ENCODE results near the gene KRTAP10-2. TPM values are rescaled to one million over a fixed set of nuclear protein-coding genes. Genes with fewer than 3 reads are reported as not detected.

Gene KRTAP10-2
- total RNA-seq, 1 experiment from 2014 or later = not detected

GRCh38 chr21:44547656-44548331, 3.5 kb downstream of the KRTAP10-2 start:
- peak; percentile 43 for DNase-seq
- no peaks in the 10 kb centered on the region for H3K36me3 ChIP-seq (replicated peaks; ENCODE audit: control insufficient read depth, insufficient read depth, low read length)
- no peaks in the 10 kb centered on the region for H3K27me3 ChIP-seq (ENCODE audit: control insufficient read depth, insufficient read depth, low read length)
- no peak overlapping the region for H3K4me3 ChIP-seq (ENCODE audit: insufficient read depth, low read depth, low read length)

GRCh38 chr21:44544566-44544965, 6.7 kb downstream of the KRTAP10-2 start:
- peak; percentile 25 for DNase-seq
- Histone ChIP-seq H3K36me3 (replicated peaks; ENCODE audit: control insufficient read depth, insufficient read depth, low read length) (no peaks in the 10 kb centered on the region), H3K4me3 (ENCODE audit: insufficient read depth, low read depth, low read length) (no peak overlapping the region), H3K27me3 (ENCODE audit: control insufficient read depth, insufficient read depth, low read length) (no peaks in the 10 kb centered on the region)

DNA sequence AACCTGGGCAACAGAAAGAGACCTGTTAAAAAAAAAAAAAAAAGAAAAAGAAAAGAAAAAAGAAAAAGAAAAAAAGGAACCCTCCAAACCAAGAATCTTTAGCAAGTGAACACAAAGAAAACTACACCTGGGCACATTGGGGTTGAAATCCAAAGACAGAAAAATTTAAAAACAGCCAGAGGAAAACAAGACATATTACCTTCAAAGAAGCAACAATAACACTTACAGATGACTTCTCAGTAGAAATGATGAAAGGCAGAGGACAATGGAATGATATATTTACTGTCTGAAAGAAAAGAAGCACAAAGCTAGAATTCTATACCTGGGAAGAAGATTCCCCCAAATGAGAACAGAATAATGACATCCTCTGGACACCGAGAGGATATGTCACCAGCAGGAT, 8.6 kb downstream of the KRTAP10-2 start:
- H3K4me3 ChIP-seq (ENCODE audit: insufficient read depth, low read depth, low read length) = no peak overlapping the region
- no peaks in the 10 kb centered on the region for H3K27me3 ChIP-seq (ENCODE audit: control insufficient read depth, insufficient read depth, low read length)
- DNase-seq = peak; percentile 6
- no peaks in the 10 kb centered on the region for H3K36me3 ChIP-seq (replicated peaks; ENCODE audit: control insufficient read depth, insufficient read depth, low read length)

DNA sequence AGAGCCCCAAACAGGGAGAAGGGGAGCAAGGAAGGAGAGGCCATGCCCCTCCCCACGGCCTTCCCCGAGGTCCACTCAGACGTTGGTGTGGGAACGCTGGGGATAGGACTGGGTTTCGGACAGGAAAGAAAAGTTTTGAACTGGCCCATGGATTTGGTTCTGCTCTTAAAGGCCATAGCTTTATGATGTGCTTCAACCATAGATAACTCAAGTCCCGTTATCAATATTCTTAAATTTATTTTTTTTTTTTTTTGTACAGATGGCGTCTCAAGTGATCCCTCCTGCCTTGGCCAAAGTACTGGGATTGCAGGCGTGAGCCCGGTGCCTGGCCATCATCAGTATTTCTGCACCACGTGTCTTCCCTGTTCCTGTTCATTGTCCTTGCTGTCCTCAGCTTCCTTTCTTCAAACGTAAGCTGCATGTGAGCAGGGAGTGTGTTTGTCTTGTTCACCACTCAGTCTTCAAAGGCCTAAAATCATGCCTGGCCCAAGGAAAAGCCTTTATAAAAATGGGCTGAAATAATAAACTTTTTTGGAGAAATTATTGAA, 10.5 kb downstream of the KRTAP10-2 start:
- no peak overlapping the region for H3K4me3 ChIP-seq (ENCODE audit: insufficient read depth, low read depth, low read length)
- no peaks in the 10 kb centered on the region for H3K27me3 ChIP-seq (ENCODE audit: control insufficient read depth, insufficient read depth, low read length)
- H3K36me3 ChIP-seq (replicated peaks; ENCODE audit: control insufficient read depth, insufficient read depth, low read length) = no peaks in the 10 kb centered on the region
- peak; percentile 22 for DNase-seq

- peak; percentile 41 for DNase-seq
- Histone ChIP-seq H3K4me3 (ENCODE audit: insufficient read depth, low read depth, low read length) (no peak within 1 kb of the TSS), H3K36me3 (replicated peaks; ENCODE audit: control insufficient read depth, insufficient read depth, low read length) (no peaks in the 10 kb centered on the region), H3K27me3 (ENCODE audit: control insufficient read depth, insufficient read depth, low read length) (no peaks in the 10 kb centered on the region)
Observed at GRCh38 chr21:44539991-44540666, 11.2 kb downstream of the KRTAP10-2 start, which contains the start of gene KRTAP10-1. TSS of gene KRTAP10-1 (minus strand) at chr21:44540195. CDS start at chr21:44540150, 45 bp downstream.

DNA sequence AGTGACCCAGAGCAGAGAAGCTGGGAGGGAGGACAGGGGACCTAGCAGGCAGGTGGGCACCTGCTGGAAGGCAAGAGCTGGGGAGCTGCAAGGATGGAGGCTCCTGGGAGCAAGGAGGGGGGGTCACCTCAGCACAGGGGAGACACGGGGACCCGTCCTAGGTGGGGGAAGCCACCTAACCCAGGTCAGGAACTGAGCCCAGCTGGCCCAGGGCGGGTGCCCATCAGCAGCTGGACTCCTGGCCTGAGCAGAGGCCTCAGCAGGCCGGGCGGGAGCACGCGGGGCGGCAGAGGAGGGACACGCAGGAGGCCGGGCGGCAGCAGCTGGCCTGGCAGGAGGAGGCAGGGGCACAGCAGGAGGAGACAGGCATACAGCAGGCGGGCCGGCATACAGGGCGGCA, 12.3 kb downstream of the KRTAP10-2 start:
- no peaks in the 10 kb centered on the region for H3K36me3 ChIP-seq (replicated peaks; ENCODE audit: control insufficient read depth, insufficient read depth, low read length)
- no peak overlapping the region for H3K4me3 ChIP-seq (ENCODE audit: insufficient read depth, low read depth, low read length)
- DNase-seq = peak; percentile 8
- H3K27me3 ChIP-seq (ENCODE audit: control insufficient read depth, insufficient read depth, low read length) = no peaks in the 10 kb centered on the region

DNA sequence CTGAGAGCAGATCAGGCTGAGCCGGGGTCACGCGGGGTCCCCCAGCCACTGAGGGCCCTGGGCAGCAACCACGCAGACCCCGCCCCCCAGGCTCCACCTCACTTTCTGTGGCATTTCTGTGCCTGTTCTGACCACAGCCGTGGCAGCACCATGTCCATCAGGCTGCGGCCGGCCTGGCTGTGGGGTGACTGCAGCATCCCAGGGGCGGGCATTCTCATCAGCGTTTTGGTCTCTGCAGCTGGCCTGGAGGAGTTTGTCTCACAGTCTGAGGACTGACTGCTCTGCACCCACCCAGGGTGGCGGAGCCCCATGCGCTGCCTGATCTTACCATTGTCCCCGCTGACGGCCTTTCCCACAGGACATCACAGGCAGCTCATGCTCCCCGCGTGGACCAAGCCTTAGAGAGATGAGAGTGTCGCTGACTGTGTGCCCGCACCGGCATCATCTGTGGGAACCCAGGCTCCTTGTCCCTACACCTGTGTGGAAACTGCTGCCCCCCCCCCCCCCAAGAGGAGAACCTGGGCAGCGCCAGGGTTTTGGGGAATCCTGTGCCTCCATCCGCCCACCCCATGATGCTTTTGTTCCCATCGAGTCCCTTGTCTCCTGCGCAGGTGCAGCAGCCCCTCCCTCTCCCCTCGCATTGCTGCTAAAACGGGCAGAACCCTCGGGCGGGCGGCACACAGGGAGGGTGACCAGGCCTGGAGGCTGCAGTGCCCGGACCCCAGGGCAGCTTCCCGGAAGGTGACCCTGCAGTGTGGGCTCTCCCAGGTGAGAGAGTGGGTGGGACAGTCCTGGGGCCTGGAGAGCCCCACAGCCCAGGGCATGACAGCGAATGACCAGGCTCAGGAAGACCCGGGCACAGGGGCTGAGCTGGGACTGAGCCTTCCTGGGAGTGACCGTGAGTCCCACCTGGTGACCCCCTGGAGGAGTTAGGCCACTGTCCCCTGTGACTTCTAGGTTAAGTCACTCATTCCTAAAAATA, 13.1 kb downstream of the KRTAP10-2 start:
- Histone ChIP-seq H3K27me3 (ENCODE audit: control insufficient read depth, insufficient read depth, low read length) (no peaks in the 10 kb centered on the region), H3K4me3 (ENCODE audit: insufficient read depth, low read depth, low read length) (no peak overlapping the region), H3K36me3 (replicated peaks; ENCODE audit: control insufficient read depth, insufficient read depth, low read length) (no peaks in the 10 kb centered on the region)
- peak; percentile 60 for DNase-seq

DNA sequence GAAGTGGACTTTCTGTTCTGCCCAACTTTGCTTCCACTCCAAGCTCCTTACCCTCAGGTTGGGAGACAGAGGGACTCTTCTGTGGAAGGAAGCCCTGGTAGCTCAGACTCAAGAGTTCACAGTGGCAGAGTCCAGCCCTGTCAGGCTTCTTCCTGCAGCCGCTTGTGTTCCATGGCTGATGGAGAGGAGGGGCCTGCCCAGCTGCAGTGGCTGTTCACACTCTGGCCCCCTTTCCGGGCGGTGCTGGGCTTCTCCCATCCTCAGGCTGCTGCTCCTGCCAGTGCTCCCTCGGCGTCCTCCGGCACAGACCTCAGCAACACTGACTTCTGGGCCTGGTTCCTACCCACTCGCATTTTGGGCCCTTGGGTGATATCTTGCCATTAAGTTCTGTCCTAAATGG, 15.3 kb downstream of the KRTAP10-2 start:
- Histone ChIP-seq H3K4me3 (ENCODE audit: insufficient read depth, low read depth, low read length) (no peak overlapping the region), H3K27me3 (ENCODE audit: control insufficient read depth, insufficient read depth, low read length) (no peaks in the 10 kb centered on the region), H3K36me3 (replicated peaks; ENCODE audit: control insufficient read depth, insufficient read depth, low read length) (no peaks in the 10 kb centered on the region)
- DNase-seq = peak; percentile 65

- Histone ChIP-seq H3K36me3 (replicated peaks; ENCODE audit: control insufficient read depth, insufficient read depth, low read length) (no peaks in the 10 kb centered on the region), H3K27me3 (ENCODE audit: control insufficient read depth, insufficient read depth, low read length) (no peaks in the 10 kb centered on the region), H3K4me3 (ENCODE audit: insufficient read depth, low read depth, low read length) (no peak overlapping the region)
- DNase-seq = no peak
Observed at GRCh38 chr21:44534688-44535087, 16.6 kb downstream of the KRTAP10-2 start.

DNA sequence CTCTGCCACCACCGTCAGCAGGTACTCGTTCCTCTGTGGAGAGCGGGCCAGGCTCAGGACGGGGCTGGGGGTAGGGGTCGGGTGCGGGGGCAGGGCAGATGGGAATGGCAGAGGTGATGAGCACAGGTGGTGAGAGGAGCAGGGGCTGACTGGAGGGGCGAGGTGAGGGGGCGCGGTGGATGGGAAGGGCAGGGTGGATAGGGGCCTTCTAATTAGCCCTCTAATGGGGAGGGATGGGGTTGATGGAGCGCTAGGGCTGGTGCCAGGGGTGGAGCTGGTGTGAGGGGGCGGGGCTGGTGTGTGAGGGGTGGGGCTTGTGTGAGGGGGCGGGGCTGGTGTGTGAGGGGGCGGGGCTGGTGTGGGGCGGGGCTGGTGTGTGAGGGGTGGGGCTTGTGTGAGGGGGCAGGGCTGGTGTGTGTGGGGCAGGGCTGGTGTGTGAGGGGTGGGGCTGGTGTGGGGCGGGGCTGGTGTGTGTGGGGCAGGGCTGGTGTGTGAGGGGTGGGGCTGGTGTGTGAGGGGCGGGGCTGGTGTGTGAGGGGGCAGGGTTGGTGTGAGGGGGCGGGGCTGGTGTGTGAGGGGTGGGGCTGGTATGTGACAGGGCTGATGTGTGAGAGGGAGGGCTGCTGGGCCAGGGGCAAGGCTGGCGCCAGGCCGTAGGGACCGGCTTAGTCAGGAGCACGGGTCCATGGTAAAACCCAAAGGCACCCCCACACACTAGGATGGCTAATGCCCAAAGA, 17.2 kb downstream of the KRTAP10-2 start:
- Histone ChIP-seq H3K36me3 (replicated peaks; ENCODE audit: control insufficient read depth, insufficient read depth, low read length) (no peaks in the 10 kb centered on the region), H3K4me3 (ENCODE audit: insufficient read depth, low read depth, low read length) (no peak overlapping the region), H3K27me3 (ENCODE audit: control insufficient read depth, insufficient read depth, low read length) (no peaks in the 10 kb centered on the region)
- peak; percentile 95 for DNase-seq

DNA sequence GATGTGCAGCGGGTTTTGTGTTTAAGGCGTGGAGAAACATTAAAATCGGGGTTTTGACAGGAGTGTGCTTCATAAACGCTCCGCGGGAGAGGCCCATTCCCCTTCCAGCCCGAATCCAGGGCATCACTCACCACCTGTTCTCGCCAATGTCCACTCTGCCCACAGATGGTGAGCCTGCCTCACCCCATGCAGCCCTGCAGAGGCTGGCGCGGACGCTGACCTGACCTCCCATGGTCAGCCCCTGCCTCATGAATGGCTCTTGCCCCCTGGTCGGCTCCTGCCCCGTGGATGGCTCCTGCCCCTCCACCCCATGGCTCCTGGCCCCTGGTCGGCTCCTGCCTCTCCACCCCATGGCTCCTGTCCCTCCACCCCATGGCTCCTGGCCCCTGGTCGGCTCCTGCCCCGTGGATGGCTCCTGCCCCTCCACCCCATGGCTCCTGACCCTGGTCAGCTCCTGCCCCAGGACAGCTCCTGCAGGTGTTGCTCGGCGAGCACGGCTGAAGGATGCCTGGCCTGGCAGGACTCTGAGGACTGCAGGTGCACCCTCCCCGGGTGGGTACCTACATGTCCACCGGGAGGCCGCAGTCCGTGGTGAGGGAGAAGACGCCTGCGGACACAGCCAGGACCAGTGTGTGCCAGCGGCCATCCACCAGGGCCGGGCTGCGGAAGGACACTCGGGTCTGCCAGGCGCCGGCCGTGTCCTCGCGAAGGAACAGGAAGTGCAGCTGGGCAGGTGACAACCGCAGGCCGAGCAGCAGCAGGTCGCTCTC, 18.0 kb downstream of the KRTAP10-2 start:
- peak; percentile 57 for DNase-seq
- Histone ChIP-seq H3K4me3 (ENCODE audit: insufficient read depth, low read depth, low read length) (no peak overlapping the region), H3K27me3 (ENCODE audit: control insufficient read depth, insufficient read depth, low read length) (no peaks in the 10 kb centered on the region), H3K36me3 (replicated peaks; ENCODE audit: control insufficient read depth, insufficient read depth, low read length) (no peaks in the 10 kb centered on the region)

GRCh38 chr21:44532712-44533111, 18.6 kb downstream of the KRTAP10-2 start:
- DNase-seq = peak; percentile 68
- H3K4me3 ChIP-seq (ENCODE audit: insufficient read depth, low read depth, low read length) = no peak overlapping the region
- H3K36me3 ChIP-seq (replicated peaks; ENCODE audit: control insufficient read depth, insufficient read depth, low read length) = no peaks in the 10 kb centered on the region
- H3K27me3 ChIP-seq (ENCODE audit: control insufficient read depth, insufficient read depth, low read length) = no peaks in the 10 kb centered on the region

Data from H7 (cell line).